K562 (cell line): ENCODE results near the gene VWA5B1. TPM values are rescaled to one million over a fixed set of nuclear protein-coding genes. Genes with fewer than 3 reads are reported as not detected.

Experiments
- ATAC-seq: fragments of 200-7000 bp; cut with Tn5 transposase; 3 replicates; pipeline ENCODE4 v1.9.1; 2020; ENCODE audit warnings: moderate library complexity
- Bru-seq: library from RNA; stranded (reverse); fragments of 400-500 nt; gene quantifications from one replicate; lab custom pipeline; 2021; lab: Mats Ljungman, UMichigan
- BruChase-seq, 2 experiments: library from RNA; stranded (reverse); fragments of 400-500 nt; gene quantifications; one replicate each; lab custom pipeline; 2021; lab: Mats Ljungman, UMichigan
- BruUV-seq: library from RNA; stranded (reverse); fragments of 400-500 nt; replicated peaks from 2 replicates; lab custom pipeline; 2021; lab: Mats Ljungman, UMichigan
- CTCF ChIA-PET: fragments of 300-600 bp; formaldehyde crosslinking; extraction: SDS; loops from one replicate; lab custom pipeline; 2021; ENCODE audit warnings: low intra/inter-chr PET ratio; lab: Yijun Ruan, JAX
- POLR2A ChIA-PET: fragments of 300-600, 350-650 bp; sonication (Branson Sonifier 250); formaldehyde crosslinking; extraction: SDS; loops from one replicate; lab custom pipeline; 2021; ENCODE audit warnings: antibody characterized with exemption, inconsistent platforms; lab: Yijun Ruan, JAX
- DNase-seq, 4 experiments: peaks; one replicate each; pipeline versions ENCODE4 v3.0.0 to v3.0.0-alpha.2; 2011 to 2018; ENCODE audit warnings: low spot score in 3 of 4, mixed read lengths in 3 of 4; ENCODE audit errors: extremely low read depth in 1 of 4
- FAIRE-seq: peaks from 2 replicates; lab custom pipeline; 2011; peaks lifted over from hg19 to GRCh38; lab: Jason Lieb, UNC
- H2AFZ ChIP-seq: 2 replicates; pipeline ENCODE4 v1.6.0; 2011; ENCODE audit warnings: low read depth, low read length, control low read depth, inconsistent platforms
- H3K27ac ChIP-seq: fragments of 200-600 bp; 3 replicates; pipeline ENCODE4 v1.8.0; 2011; ENCODE audit warnings: low read depth, mild to moderate bottlenecking, control low read depth, inconsistent platforms, low read length, moderate library complexity, mixed read lengths; ENCODE audit errors: extremely low read depth
- H3K27me3 ChIP-seq, 2 experiments: fragments of 300-600 bp in 1 of 2; 2 replicates in 1 of 2; 3 replicates in 1 of 2; pipeline versions ENCODE4 v1.6.0 to v1.8.0; 2011; ENCODE audit warnings: inconsistent platforms in 2 of 2, low read length in 2 of 2, mild to moderate bottlenecking in 1 of 2, mixed read lengths in 1 of 2, moderate library complexity in 1 of 2; ENCODE audit not compliant: control insufficient read depth in 2 of 2, insufficient read depth in 2 of 2
- H3K36me3 ChIP-seq: fragments of 300-600 bp; 3 replicates; pipeline ENCODE4 v1.8.0; 2011; ENCODE audit warnings: mild to moderate bottlenecking, low read length, inconsistent platforms; ENCODE audit not compliant: control insufficient read depth, insufficient read depth
- H3K4me1 ChIP-seq, 2 experiments: fragments of 200-600 bp in 1 of 2; replicated peaks in 1 of 2; 2 replicates in 1 of 2; 3 replicates in 1 of 2; pipeline versions ENCODE4 v1.5.1 to v1.8.0; 2011; ENCODE audit warnings: inconsistent platforms in 2 of 2, low read length in 2 of 2, mild to moderate bottlenecking in 1 of 2, mixed read lengths in 1 of 2, moderate library complexity in 1 of 2; ENCODE audit not compliant: control insufficient read depth in 2 of 2, insufficient read depth in 2 of 2
- H3K4me2 ChIP-seq: 2 replicates; pipeline ENCODE4 v1.6.1; 2011; ENCODE audit warnings: low read length, control low read depth, inconsistent platforms, mixed read lengths; ENCODE audit not compliant: insufficient read depth
- H3K4me3 ChIP-seq: fragments of 200-600 bp; sonication (generic), shearing (Covaris generic); 2 replicates; pipeline ENCODE4 v1.5.1; 2016; ENCODE audit warnings: control low read depth, inconsistent platforms
- H3K79me2 ChIP-seq: fragments of 200-600 bp; 3 replicates; pipeline ENCODE4 v1.8.0; 2011; ENCODE audit warnings: low read length, inconsistent platforms; ENCODE audit not compliant: control insufficient read depth, insufficient read depth
- H3K9ac ChIP-seq, 2 experiments: 2 replicates each; pipeline versions ENCODE4 v1.6.0 to v1.6.1; 2011; ENCODE audit warnings: low read depth in 2 of 2, low read length in 2 of 2, control low read depth in 1 of 2, inconsistent platforms in 1 of 2, mild to moderate bottlenecking in 1 of 2, mixed read lengths in 1 of 2; ENCODE audit not compliant: insufficient read depth in 1 of 2
- H3K9me1 ChIP-seq: one replicate; pipeline ENCODE4 v1.6.0; 2011; ENCODE audit warnings: inconsistent platforms, mild to moderate bottlenecking, low read length, moderate library complexity; ENCODE audit not compliant: control insufficient read depth, insufficient read depth
- H3K9me3 ChIP-seq: replicated peaks from 2 replicates; pipeline ENCODE4 v1.5.1; 2011; ENCODE audit warnings: low read depth, low read length, inconsistent platforms; ENCODE audit not compliant: control insufficient read depth, insufficient read depth
- H4K20me1 ChIP-seq: replicated peaks from 2 replicates; pipeline ENCODE4 v1.6.1; 2011; ENCODE audit warnings: low read length, inconsistent platforms, mixed read lengths; ENCODE audit not compliant: control insufficient read depth, insufficient read depth
- ATF3 ChIP-seq, 2 experiments: fragments of 450-650 bp in 1 of 2; sonication (generic) in 1 of 2; formaldehyde crosslinking in 1 of 2; IDR thresholded peaks in 1 of 2; conservative IDR thresholded peaks in 1 of 2; 2 replicates each; pipeline versions ENCODE4 v1.6.1 to v1.8.1; 2016 to 2023; ENCODE audit warnings: mild to moderate bottlenecking in 2 of 2, moderate library complexity in 2 of 2, inconsistent platforms in 1 of 2, missing genetic modification reagents in 1 of 2
- BMI1 ChIP-seq: fragments of 150-350 bp; IDR thresholded peaks from 2 replicates; pipeline ENCODE4 v1.6.1; 2014; ENCODE audit warnings: low read length
- DDX20 ChIP-seq: fragments of 450-650 bp; IDR thresholded peaks from 2 replicates; pipeline ENCODE4 v1.6.1; 2016; ENCODE audit warnings: missing genetic modification characterization, low read depth, mild to moderate bottlenecking, missing compliant biosample characterization, moderate library complexity
- KHSRP ChIP-seq: fragments of 450-650 bp; IDR thresholded peaks from 2 replicates; pipeline ENCODE4 v1.6.1; 2017
- MBD2 ChIP-seq: sonication (generic); IDR thresholded peaks from 2 replicates; pipeline ENCODE4 v1.6.1; 2016; ENCODE audit warnings: low read depth, borderline replicate concordance
- NBN ChIP-seq: fragments of 450-650 bp; IDR thresholded peaks from 2 replicates; pipeline ENCODE4 v1.6.1; 2016; ENCODE audit warnings: low read depth, mild to moderate bottlenecking
- NFE2L1 ChIP-seq: fragments of 450-650 bp; IDR thresholded peaks from 2 replicates; pipeline ENCODE4 v1.6.1; 2016; ENCODE audit warnings: missing genetic modification characterization, low read depth, mild to moderate bottlenecking, missing compliant biosample characterization, moderate library complexity, borderline replicate concordance
- RFX1 ChIP-seq: fragments of 450-650 bp; IDR thresholded peaks from 2 replicates; pipeline ENCODE4 v1.6.1; 2016; ENCODE audit warnings: mild to moderate bottlenecking, moderate library complexity
- USF1 ChIP-seq: sonication (generic); formaldehyde crosslinking; IDR thresholded peaks from 2 replicates; pipeline ENCODE4 v1.9.0; 2022; ENCODE audit warnings: mild to moderate bottlenecking, missing genetic modification reagents
- VEZF1 ChIP-seq: fragments of 200-800 bp; sonication (Bioruptor generic); IDR thresholded peaks from 2 replicates; pipeline ENCODE4 v1.6.1; 2017; ENCODE audit warnings: missing genetic modification characterization, missing compliant biosample characterization
- ZNF785 ChIP-seq: fragments of 250-450 bp; sonication (Bioruptor Pico); IDR thresholded peaks from 2 replicates; pipeline ENCODE4 v1.4.0; 2020; ENCODE audit warnings: mild to moderate bottlenecking
- WGBS: fragments of 100-300 bp; shearing (Covaris generic); methylation state at CpG from one replicate; pipeline ENCODE4 v1.1.6; 2016; ENCODE audit warnings: low coverage, mixed read lengths; ENCODE audit not compliant: insufficient coverage; ENCODE audit errors: missing lambda C conversion rate; 5-methylcytosine and 5-hydroxymethylcytosine counted together
- in situ Hi-C: fragments of 300-500 bp; cut with MboI; formaldehyde crosslinking; loops from 4 replicates; pipeline ENCODE4 v1.15.0; 2018; ENCODE audit warnings: inconsistent platforms, mixed read lengths
- intact Hi-C: fragments of 100-400 bp; cut with micrococcal nuclease; formaldehyde crosslinking; loops from 2 replicates; pipeline ENCODE4 v1.14.2; 2022
- long read RNA-seq, 3 experiments: library from polyadenylated mRNA in 2 of 3; library from RNA in 1 of 3; unstranded in 2 of 3; stranded (forward) in 1 of 3; transcript quantifications; one replicate each; pipeline ENCODE4 v2.0.0, GENCODE V29; 2019 to 2022
- polyA minus RNA-seq, 3 experiments: library from RNA; depleted of rRNA, polyadenylated mRNA; stranded (reverse); fragments of >200 nt; gene quantifications; 2 replicates each; pipeline ENCODE4 v1.2.3, GENCODE V29; 2011
- polyA plus RNA-seq, 8 experiments: library from polyadenylated mRNA; depleted of rRNA in 4 of 8; stranded (reverse) in 5 of 8; unstranded in 3 of 8; fragments of >200 nt; fragmentation: Nextera tagmentation in 2 of 8; fragmentation: Illumina TruSeq in 1 of 8; extraction: Ambion mirVana in 2 of 8; extraction: Trizol in 1 of 8; gene quantifications; 2 replicates each; pipeline versions ENCODE4 v1.2.1 to v1.2.3, GENCODE V29; 2011 to 2014; ENCODE audit warnings: inconsistent platforms in 1 of 8, missing spikeins in 1 of 8
- total RNA-seq, 7 experiments: library from RNA; depleted of rRNA in 6 of 7; stranded (reverse); fragments of >200 nt in 6 of 7; fragmentation: Illumina TruSeq in 2 of 7; extraction: Trizol in 2 of 7; gene quantifications; 2 replicates each; pipeline versions ENCODE4 v1.2.1 to v1.2.3, GENCODE V29; 2011 to 2021; ENCODE audit warnings: low replicate concordance in 1 of 7

The VWA5B1 gene
- total RNA-seq (2011; cell fraction: chromatin; rRNA removed; ENCODE audit: low replicate concordance), result not detected in 2 replicates
- total RNA-seq (2011; cell fraction: nucleolus; rRNA removed), result not detected in 2 replicates
- total RNA-seq (2011; cell fraction: nucleoplasm; rRNA removed), result not detected in 2 replicates
- total RNA-seq (2014; rRNA removed), result not detected in 2 replicates
- not detected in 2 replicates for total RNA-seq (2014; rRNA removed; fragmentation: Illumina TruSeq; extraction: Trizol)
- total RNA-seq (2015; rRNA removed; fragmentation: Illumina TruSeq; extraction: Trizol), result not detected in 2 replicates
- total RNA-seq (2021), result not detected in 2 replicates
- polyA plus RNA-seq (2011; rRNA removed), result not detected in 2 replicates
- polyA plus RNA-seq (2011; cell fraction: cytosol; rRNA removed), result not detected in 2 replicates
- not detected in 2 replicates for polyA plus RNA-seq (2011; cell fraction: nucleus; rRNA removed)
- polyA plus RNA-seq (2012), result not detected in 2 replicates
- polyA plus RNA-seq (2014; fragmentation: Illumina TruSeq; extraction: Trizol), result not detected in 2 replicates
- not detected for polyA plus RNA-seq (2014; fragmentation: Nextera tagmentation; extraction: Ambion mirVana)
- not detected in 2 replicates for polyA plus RNA-seq (2014; rRNA removed)
- polyA minus RNA-seq (2011; rRNA and poly(A)+ RNA removed), result not detected in 2 replicates
- polyA minus RNA-seq (2011; cell fraction: cytosol; rRNA and poly(A)+ RNA removed), result not detected in 2 replicates
- not detected in 2 replicates for polyA minus RNA-seq (2011; cell fraction: nucleus; rRNA and poly(A)+ RNA removed)
- percentile 2 among the genes with signal in this experiment for Bru-seq, nascent RNA
- not detected for BruChase-seq, experiment 1, labeled RNA remaining after a 2-hour chase
- BruChase-seq, experiment 2, labeled RNA remaining after a 6-hour chase, result percentile 3 among the genes with signal in this experiment
- long read RNA-seq, experiment 1, result 0 reads
- long read RNA-seq, experiment 2, result 0 reads
- long read RNA-seq, experiment 3, result 0 reads

GRCh38 chr1:20290624-20291597 is at the start of gene VWA5B1:
Gene VWA5B1, plus strand, starts transcription at chr1:20290875. Its CDS starts 19,727 bp downstream, at chr1:20310602.
- Histone ChIP-seq H3K4me3 (no peak within 1 kb of the TSS), H2AFZ (no peak within 1 kb of the TSS), H3K9me3 (no peaks in the 10 kb centered on the region), H3K79me2 (no peaks in the 10 kb centered on the region), H3K4me2 (no peak within 1 kb of the TSS), H3K9ac (0 out of 4 replicates have a peak within 1 kb of the TSS, but pooled peaks of 1 of the 2 experiments have one; percentile 4), H3K27me3 (peaks cover 37 to 66% of the 10 kb centered on the region in 2 experiments; a peak in 4 of 5 replicates), H3K36me3 (no peaks in the 10 kb centered on the region), H3K9me1 (no peaks in the 10 kb centered on the region), H3K4me1 (peaks cover 0 to 8% of the 10 kb centered on the region in 2 experiments; a peak in 2 of 5 replicates), H3K27ac (no peak within 1 kb of the TSS), H4K20me1 (peaks cover 3% of the 10 kb centered on the region; the same call in 1 of the 2 replicates)
- ChIA-PET POLR2A (no interaction called here), CTCF (no interaction called here)
- no TSS peak for BruUV-seq
- FAIRE-seq (no peak), DNase-seq (peak; percentile 20 to 43 (median 30)), ATAC-seq (peak; percentile 75)
- TF ChIP-seq KHSRP (no peak), ZNF785 (CRISPR knock-in tag) (no peak), DDX20 (tag) (no peak), RFX1 (peak; percentile 58), BMI1 (no peak), NFE2L1 (no peak), VEZF1 (CRISPR knock-in tag) (peak; percentile 44; the same call in 1 of the 2 replicates), ATF3 (IDR thresholded peaks at IDR 0.05) (no peak), ATF3 (CRISPR knock-in tag; conservative IDR thresholded peaks at IDR 0.05) (no peak), USF1 (CRISPR knock-in tag) (no peak), NBN (no peak), MBD2 (no peak)
- intact Hi-C loops (no loop called here), in situ Hi-C loops (no loop called here)
- under 1% methylated on average over 13 of the region's 16 CpGs for WGBS
